Kidney (tissue), 14 donors: ENCODE measurements around the gene TRMT44. TPM values are rescaled to one million over a fixed set of nuclear protein-coding genes. Genes with fewer than 3 reads are reported as not detected.

Source experiments
- DNase-seq, 5 donors: peaks; one replicate each; pipeline ENCODE4 v3.0.0-alpha.2; 2013 to 2020
- FAIRE-seq: peaks from 2 replicates; lab custom pipeline; 2012; peaks lifted over from hg19 to GRCh38; lab: Jason Lieb, UNC
- H3K27ac ChIP-seq, 2 donors: one replicate each; pipeline ENCODE4 v1.7.0; 2013; ENCODE audit warnings: low read depth in 2 of 2, low read length in 2 of 2, inconsistent platforms in 1 of 2
- H3K27me3 ChIP-seq: one replicate; pipeline ENCODE4 v1.7.1; 2013; ENCODE audit warnings: low read length, inconsistent platforms; ENCODE audit not compliant: control insufficient read depth, insufficient read depth
- H3K36me3 ChIP-seq, 3 donors: one replicate each; pipeline versions ENCODE4 v1.7.0 to v1.7.1; 2013; ENCODE audit warnings: low read length in 3 of 3, control low read depth in 1 of 3, inconsistent platforms in 1 of 3; ENCODE audit not compliant: insufficient read depth in 3 of 3, control insufficient read depth in 2 of 3
- H3K4me1 ChIP-seq, 3 donors: one replicate each; pipeline versions ENCODE4 v1.7.0 to v1.7.1; 2013; ENCODE audit warnings: low read length in 3 of 3, inconsistent platforms in 1 of 3, low read depth in 1 of 3; ENCODE audit not compliant: control insufficient read depth in 2 of 3, insufficient read depth in 2 of 3
- H3K4me3 ChIP-seq, 3 donors: one replicate each; pipeline versions ENCODE4 v1.7.0 to v1.8.1; 2013; ENCODE audit warnings: low read length in 3 of 3, control low read depth in 1 of 3, inconsistent platforms in 1 of 3
- H3K9ac ChIP-seq, 3 donors: one replicate each; pipeline versions ENCODE4 v1.7.0 to v1.7.1; 2013; ENCODE audit warnings: low read length in 3 of 3, control low read depth in 1 of 3, inconsistent platforms in 1 of 3
- H3K9me3 ChIP-seq, 3 donors: one replicate each; pipeline versions ENCODE4 v1.7.0 to v1.7.1; 2013; ENCODE audit warnings: low read length in 3 of 3, control low read depth in 1 of 3, inconsistent platforms in 1 of 3; ENCODE audit not compliant: control insufficient read depth in 2 of 3, insufficient read depth in 1 of 3
- intact Hi-C: fragments of 100-400 bp; cut with DNase I; formaldehyde crosslinking; loops from one replicate; pipeline ENCODE4 v1.11.1; 2022
- polyA plus RNA-seq: library from polyadenylated mRNA; stranded (reverse); fragments of 350-450 nt; fragmentation: Illumina TruSeq; extraction: RNeasy Lipid Tissue Mini Kit (QIAGEN cat#74804); gene quantifications from one replicate; pipeline ENCODE4 v1.2.3, GENCODE V29; 2014; ENCODE audit warnings: low read depth, low replicate concordance; ENCODE audit not compliant: insufficient read depth
- total RNA-seq: library from RNA; stranded (reverse); fragmentation: NEBNext Ultra II Directional; extraction: Animal tissue kit (Norgen Biotek cat#: 25700); gene quantifications from one replicate; pipeline ENCODE4 v1.2.1, GENCODE V29; 2021
- TF ChIP-seq, protein P1 (sequence below): IDR thresholded peaks from 3 replicates; pipeline ENCODE4 v1.5.1; 2012; ENCODE audit warnings: mild to moderate bottlenecking, moderate library complexity, borderline replicate concordance; ENCODE audit not compliant: insufficient read depth; ENCODE audit errors: extremely low read depth
- donor health status: control.
- donor health status: control.
- donor health status: control.
- donor health status: control.
- donor health status: control.
- donor health status: DM: yes; HTN: yes; CAD: no.
- donor health status: Normal renal cell carcinoma (clear cell type).

The TRMT44 gene
- total and polyA plus RNA-seq, 2 donors from 2014 or later, result 5.1 to 20.1 TPM

- no peak for DNase-seq
- Histone ChIP-seq H3K27me3 (no peaks in the 10 kb centered on the region), H3K36me3 (no peaks in the 10 kb centered on the region), H3K27ac (no peak overlapping the region), H3K4me1 (peaks cover 0 to 8% (median 2%) of the 10 kb centered on the region in 3 donors), H3K4me3 (no peak overlapping the region), H3K9me3 (no peaks in the 10 kb centered on the region), H3K9ac (no peak overlapping the region)
- TF ChIP-seq, protein P1, sequence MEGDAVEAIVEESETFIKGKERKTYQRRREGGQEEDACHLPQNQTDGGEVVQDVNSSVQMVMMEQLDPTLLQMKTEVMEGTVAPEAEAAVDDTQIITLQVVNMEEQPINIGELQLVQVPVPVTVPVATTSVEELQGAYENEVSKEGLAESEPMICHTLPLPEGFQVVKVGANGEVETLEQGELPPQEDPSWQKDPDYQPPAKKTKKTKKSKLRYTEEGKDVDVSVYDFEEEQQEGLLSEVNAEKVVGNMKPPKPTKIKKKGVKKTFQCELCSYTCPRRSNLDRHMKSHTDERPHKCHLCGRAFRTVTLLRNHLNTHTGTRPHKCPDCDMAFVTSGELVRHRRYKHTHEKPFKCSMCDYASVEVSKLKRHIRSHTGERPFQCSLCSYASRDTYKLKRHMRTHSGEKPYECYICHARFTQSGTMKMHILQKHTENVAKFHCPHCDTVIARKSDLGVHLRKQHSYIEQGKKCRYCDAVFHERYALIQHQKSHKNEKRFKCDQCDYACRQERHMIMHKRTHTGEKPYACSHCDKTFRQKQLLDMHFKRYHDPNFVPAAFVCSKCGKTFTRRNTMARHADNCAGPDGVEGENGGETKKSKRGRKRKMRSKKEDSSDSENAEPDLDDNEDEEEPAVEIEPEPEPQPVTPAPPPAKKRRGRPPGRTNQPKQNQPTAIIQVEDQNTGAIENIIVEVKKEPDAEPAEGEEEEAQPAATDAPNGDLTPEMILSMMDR, result no peak
- intact Hi-C loops, result no loop called here
- no peak for FAIRE-seq
Observed at GRCh38 chr4:8434251-8435073, 6.1 kb upstream of the TRMT44 start.

DNA sequence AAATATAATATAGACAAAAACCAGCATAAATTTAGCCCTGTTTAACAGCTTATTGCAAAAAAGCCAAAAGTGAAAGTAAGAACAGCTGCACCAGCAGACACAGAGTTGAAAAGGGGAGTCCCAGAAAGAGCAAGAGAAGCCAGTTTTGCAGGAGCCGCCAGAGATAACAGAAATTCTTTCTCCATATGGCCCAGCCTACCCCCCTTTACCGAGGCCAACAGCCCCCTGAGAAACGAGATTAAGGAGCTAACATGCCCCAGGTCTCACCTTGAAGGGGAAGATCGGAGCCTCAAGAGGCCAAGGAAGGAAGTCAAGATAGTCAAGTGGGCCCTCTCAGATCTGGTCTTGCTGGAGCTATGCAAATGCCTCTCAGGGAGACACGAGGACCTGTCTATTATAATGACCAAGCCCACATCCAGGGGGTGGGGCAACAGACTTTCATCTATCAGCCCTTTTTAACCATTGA lies 4.9 kb upstream of the TRMT44 start:
- Histone ChIP-seq H3K4me1 (peaks cover 0 to 11% (median 5%) of the 10 kb centered on the region in 3 donors), H3K9me3 (no peaks in the 10 kb centered on the region), H3K36me3 (no peaks in the 10 kb centered on the region), H3K27ac (peak overlapping the region in 1 of 2 donors; percentile 47), H3K27me3 (no peaks in the 10 kb centered on the region), H3K4me3 (no peak overlapping the region), H3K9ac (no peak overlapping the region)
- DNase-seq (no peak), FAIRE-seq (no peak)
- intact Hi-C loops, result no loop called here
- TF ChIP-seq, protein P1, result no peak

DNA sequence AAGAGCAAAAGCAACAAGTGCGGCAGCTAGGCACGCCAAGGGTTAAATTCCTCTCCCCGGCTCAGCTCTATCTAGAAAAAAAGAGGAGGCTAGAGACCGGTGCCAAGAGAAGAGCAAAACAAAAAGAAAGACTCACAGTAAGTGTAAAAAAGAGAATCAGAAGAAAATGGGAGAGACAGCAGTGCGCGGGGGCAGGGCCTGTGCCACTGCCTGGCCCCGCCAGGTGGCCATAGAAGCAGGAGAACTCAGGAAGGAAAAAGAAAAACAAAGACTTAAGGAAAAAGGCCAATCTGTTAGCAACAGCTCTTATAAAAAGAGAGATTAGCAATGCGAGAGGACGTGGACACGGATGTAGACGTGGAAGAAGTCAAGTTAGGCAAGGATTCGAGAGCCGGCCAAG lies 3.3 kb upstream of the TRMT44 start:
- Histone ChIP-seq H3K27ac (peak overlapping the region; percentile 7 to 51), H3K9ac (peak overlapping the region in 1 of 3 donors; percentile 9), H3K4me1 (peaks cover 0 to 24% (median 5%) of the 10 kb centered on the region in 3 donors), H3K27me3 (no peaks in the 10 kb centered on the region), H3K36me3 (no peaks in the 10 kb centered on the region), H3K9me3 (no peaks in the 10 kb centered on the region), H3K4me3 (no peak overlapping the region)
- DNase-seq (peak in 1 of 5 donors; percentile 46), FAIRE-seq (no peak)
- TF ChIP-seq, protein P1, result no peak
- intact Hi-C loops, result no loop called here
